ENCODE data around the gene ARPP19.
"Not testable (repeated sequence)": the region's sequence is repeated elsewhere in the genome, so short reads cannot be mapped to it uniquely, and the experiment has no call there.

Gene ARPP19, protein sequence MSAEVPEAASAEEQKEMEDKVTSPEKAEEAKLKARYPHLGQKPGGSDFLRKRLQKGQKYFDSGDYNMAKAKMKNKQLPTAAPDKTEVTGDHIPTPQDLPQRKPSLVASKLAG

DNA sequence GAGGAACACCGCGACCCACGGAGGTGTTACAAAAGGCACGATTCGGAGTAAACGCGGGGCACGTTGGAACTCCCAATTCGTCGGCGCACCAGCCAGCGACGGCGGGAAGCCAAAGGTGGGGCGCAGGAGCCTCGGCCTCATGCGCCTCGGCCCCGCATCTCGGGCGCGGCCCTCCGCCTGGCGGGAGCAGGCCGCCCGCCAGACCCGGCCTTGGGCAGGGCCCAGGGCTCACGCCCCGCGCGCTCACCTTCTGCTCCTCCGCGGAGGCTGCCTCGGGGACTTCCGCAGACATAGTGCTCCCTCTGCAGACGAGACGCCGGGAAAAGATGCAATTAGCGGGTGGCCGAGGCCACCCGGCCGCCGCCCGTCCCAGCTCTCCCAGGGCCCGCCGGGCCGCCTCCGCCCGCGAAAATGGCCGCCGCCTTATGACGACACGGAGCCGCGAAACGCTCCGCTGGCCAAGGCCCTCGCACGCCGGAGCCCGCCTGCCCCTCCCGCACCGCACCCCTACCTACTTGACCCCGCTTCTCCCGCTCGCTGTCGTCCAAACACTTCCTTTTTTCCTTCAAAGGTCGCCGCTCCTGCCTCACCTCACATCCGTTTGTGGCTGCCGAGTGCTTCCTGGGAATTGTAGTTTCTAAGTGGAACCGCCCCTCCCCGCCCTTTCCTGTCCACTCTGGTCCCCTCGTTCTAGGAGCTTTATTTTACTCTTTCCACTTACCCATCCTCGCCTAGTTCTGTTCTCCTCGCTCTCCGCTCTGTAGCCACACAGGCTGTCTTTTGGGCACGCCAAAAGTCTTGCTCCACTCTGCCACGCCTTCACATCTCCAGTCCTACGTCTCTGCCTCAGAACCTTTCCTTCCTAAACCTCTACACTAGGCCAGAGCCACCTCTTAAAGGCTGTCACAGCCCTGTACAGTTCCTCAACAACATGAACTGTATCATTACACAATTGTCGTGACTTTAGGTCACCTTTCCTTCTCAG is at the start of gene ARPP19:
Gene ARPP19, minus strand, starts transcription at position 430 of the 985 bp plus-strand sequence. Its CDS starts 138 bp downstream, at position 292.
- DNase-seq, result peak; percentile 95

DNA sequence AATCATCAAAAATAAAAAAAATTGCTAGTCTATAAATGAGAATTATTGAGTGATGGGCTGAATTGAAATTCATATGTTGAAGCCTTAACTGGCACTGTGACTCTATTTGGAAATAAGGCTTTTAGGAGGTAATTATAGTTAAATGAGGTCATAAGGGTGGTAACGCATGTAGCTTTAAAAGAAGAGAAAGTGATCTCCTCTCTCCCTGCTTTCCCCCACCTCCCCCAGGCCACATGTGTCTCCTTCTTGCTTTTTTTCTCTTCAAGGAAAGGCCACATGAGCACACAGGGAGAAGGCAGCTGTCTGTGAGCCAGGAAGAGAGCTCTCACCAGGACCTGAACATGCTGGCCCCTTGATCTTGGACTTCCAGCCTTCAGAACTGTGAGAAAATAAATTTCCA is 48.2 kb upstream of the ARPP19 start:
- DNase-seq, result no peak

DNA sequence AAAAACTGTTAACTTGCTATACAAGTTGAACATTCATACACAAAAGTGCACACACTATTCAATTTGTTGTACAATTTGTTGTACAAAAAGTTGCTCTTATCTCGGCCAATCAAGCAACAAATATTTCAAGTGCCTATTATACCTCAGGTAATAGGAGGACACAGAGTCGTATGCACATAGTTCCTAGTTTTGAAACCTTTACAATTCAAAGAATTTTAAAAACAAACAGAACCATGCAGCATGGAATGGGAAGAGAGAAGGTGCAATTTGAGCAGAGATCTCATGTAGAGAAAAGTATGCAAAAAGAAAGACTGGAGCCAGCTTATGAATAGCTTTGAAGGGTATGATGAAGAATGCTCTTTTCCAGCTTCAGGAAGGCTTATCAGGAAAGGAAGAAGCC is 46.5 kb upstream of the ARPP19 start:
- DNase-seq, result no peak

DNA sequence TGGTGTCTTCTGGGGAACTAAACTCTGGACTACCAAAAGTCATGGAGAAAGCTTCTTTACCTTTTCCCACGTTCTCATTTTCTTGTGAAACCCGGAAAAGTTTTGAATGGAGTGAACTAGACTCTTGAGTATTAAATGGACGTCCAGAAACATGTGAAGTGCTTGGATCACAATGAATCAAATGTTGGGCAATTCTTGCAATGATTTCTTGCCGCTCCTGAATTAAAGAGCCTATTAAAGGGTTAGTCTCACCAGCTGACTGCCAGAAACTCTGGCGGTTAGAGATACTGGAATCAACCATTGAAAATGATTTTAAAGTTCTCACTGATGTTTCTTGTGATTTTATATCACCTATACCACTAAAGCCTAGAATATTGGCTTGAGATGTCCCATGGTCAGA is 40.8 kb upstream of the ARPP19 start:
- DNase-seq, result no peak

DNA sequence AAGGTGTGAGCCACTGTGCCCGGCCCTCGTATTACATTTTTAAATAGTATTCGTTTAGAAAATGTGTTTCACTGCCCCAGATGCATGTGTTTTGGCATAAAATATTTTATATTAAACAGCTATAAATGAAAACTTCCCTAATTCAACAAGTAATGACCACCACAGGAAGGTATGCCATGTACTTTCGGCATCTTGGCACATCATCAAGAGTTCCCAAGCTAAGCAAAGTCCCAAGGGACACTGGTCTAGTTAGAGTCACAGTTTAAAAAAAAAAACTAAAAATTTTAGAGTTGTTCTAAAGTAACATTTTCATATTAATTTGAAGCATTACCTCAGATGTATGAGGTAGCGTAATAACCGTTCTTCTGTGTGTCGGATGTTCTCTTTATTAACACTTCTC is 15.6 kb upstream of the ARPP19 start:
- DNase-seq, result no peak

DNA sequence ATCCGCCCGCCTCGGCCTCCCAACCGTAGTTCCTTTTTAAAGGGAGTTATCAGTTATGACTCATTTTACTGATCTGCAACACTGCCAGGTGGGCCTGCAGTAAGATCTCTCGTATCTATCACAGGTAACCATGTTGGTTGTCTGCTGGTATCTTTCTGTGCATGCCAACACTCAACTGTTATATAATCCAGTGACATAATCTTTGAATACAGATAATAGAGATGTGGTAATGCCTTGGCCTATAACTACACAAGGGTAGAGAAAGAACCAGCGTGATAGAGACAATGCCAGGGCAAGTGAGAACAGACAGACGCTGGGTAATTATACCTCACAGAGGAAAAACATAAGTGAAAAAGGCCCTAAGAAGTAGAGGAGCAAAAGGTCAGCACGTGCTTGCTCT is 11.0 kb upstream of the ARPP19 start:
- no peak for DNase-seq

DNA sequence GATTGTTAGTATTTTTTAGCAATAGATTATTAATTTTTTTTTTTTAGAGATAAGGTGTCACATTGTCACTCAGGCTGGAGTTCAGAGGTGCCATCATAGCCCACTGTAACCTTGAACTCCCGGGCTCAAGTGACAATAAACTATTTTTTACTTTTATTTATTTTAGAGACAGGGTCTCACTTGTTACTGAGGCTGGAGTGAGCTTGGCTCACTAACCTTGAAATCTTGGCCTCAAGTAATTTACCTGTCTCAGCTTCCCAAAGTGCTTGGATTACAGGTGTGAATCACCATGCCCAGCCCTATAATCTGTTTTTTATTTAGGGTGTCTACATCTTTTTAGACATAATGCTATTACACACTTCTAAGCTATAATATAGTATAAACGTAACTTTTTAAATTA is 7.9 kb upstream of the ARPP19 start:
- DNase-seq, result no peak

DNA sequence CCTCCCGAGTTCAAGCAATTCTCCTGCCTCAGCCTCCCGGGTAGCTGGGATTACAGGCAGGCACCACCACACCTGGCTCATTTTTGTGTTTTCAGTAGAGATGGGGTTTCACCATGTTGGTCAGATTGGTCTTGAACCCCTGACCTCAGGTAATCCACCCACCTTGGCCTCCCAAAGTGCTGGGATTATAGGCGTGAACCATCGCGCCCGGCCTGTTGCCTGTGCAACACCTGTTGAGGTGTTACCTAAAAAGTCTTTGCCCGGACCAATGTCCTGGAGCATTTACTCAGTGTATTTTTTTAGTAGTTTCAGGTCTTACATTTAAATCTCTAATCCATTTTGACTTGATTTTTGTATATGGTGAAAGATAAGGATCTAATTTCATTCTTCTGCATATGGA is 6.7 kb upstream of the ARPP19 start:
- not testable (repeated sequence) for DNase-seq

DNA sequence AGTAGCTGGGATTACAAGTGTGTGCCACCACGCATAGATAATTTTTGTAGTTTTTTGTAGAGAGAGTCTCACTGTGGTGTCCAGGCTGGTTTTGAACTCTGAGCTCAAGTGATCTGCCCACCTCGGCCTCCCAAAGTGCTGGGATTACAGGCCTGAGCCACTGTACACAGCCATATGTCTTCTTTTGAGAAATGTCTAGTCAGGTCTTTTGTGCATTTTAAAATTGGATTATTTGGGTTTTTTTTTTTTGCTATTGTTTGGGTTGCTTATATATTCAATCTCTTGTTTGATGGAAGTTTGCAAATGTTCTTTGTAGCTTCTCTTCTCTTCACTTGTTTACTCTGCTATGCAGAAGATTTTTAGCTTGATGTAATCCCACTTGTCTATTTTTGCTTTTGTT is 6.2 kb upstream of the ARPP19 start:
- no peak for DNase-seq

DNA sequence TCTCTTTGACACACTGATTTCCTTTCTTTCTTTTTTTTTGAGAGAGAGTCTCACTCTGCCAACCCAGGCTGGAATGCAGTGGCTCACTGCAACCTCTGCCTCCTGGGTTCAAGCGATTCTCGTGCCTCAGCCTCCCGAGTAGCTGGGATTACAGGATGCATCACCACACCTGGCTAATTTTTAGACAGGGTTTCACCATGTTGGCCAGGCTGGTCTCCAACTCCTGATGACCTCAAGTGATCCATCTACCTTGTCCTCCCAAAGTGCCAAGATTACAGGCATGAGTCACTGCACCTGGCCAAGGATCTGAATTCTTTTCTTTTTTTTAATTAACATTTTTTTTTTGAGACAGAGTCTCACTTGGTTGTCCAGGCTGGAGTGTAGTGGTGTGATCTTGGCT is 5.8 kb upstream of the ARPP19 start:
- DNase-seq, result not testable (repeated sequence)

DNA sequence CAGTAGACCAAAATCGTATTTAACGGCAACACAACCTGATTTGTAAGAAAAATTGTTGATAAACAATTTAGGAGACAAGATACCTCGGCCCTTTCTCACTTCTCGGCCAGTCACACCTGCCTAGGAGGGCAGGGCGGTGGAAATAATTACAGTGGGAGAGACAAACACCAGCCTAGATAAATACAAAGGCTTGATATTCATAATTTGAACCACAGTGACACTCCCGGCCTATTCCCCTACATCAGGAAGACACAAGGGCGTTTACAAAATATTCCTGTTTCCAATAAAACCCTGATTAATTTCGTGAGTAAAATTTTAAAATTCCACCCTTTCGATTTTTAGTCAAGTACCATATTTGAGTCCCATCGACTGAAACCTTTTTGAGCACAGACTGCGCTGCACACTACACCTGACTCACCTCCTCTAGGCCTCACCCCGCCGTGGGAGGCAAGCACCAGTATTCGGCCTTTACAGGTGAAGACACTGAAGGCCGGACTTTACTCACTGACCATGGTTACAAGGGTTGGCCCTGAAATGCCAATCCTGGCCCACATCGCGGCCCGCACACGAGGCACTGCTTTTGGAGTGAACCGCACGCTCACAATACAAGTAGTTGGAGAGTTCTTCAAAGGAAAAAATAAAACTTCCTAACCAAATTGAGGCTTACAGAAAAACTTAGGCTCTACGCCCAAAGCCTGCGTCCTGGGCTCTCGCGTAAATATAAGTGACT is 794 bp downstream of the ARPP19 start:
- peak; percentile 28 for DNase-seq

DNA sequence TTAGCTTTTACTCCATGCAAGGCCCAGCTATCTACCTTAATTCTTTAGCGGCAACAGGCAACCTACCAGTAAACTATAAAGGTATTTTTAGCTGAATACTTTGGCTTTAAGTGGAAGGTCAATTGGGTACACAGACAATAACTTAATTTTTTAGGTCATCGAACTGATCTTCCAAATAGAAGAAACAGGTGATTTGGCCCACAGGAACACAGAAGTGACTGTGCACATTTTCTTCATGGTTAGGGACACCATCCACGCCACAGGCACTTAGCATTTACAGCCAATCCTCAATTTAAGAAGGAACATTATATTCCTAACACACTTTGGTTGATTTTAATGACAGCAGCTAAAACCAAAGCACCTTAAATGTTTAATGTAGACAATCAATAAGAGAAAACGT is 1.9 kb downstream of the ARPP19 start:
- no peak for DNase-seq

DNA sequence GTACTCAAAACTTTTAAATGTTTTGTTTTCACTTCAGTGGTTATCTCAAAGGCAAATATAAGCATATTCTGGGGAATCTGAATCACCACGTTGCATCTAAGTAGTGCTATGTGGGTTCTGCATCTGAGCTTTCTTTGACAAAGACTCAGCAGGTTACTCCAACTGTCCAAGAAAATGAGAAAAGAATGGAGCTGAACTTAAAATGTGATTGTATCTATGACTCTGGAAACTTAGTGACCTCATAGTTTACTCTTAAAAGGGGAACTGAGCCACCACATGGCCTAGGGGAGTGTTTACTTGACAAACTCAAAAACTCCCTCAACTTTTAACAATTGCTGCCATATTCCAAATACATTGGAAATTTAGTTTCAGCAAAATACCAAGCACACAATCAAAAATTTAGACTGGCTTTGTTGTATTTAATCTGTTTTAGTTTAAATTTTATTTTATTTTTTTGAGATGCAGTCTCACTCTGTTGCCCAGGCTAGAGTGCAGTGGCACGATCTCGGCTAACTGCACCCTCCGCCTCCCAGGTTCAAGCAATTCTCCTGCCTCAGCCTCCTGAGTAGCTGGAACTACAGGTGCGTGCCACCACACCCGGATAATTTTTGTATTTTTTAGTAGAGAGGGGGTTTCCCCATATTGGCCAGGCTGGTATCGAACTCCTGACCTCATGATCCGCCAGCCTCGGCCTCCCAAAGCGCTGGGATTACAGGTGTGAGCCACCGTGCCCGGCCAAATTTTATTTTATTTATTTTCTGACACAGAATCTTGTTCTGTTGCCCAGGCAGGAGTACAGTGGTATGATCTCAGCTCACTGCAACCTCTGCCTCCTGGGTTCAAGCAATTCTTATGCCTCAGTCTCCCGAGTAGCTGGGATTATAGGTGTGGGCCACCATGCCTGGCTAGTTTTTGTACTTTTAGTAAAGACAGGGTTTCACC is 3.1 kb downstream of the ARPP19 start:
- DNase-seq, result not testable (repeated sequence)

DNA sequence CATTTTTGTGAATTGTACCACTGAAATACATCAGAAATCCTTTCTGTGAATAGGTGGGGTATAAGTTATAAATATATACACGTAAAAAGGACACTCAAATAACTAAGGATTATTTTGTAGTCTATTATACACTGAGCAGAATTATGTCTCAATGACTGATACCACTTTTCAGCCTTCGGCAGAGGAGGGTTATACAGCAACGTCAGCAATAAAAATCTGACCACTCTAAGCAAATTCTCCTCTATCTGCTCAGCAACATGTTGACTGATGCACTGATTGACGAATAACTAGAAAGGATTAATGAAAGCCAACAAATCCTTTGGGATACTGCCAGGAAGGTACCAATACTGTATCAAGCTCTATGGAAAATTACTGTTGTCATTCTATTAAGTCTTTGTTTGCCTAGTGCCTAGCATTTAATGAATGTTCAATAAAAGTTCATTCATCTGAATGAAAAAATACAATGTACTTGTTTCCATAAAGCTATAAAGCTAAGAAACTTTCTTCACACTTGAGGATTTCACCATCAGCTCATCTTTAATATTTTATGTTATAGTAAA is 5.2 kb downstream of the ARPP19 start:
- no peak for DNase-seq

DNA sequence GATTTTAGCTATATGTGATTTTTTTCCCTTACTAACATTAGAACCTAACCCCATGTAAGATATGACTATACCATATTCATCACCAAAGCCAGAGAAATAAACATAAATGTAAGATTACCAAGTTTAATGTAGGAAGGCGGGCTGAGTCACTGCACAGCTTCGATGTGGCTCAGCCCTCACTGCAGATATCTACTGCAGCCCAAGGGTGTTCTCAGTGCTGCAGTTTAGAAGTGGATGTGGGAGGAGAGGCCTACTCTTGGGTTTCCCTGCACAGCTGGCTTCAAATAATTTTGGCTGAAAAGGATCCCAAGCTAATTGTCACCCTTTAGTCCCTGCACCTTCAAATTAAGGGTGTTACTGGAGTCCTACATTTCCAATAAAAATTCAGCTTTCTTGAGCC is 9.3 kb downstream of the ARPP19 start:
- DNase-seq, result no peak

DNA sequence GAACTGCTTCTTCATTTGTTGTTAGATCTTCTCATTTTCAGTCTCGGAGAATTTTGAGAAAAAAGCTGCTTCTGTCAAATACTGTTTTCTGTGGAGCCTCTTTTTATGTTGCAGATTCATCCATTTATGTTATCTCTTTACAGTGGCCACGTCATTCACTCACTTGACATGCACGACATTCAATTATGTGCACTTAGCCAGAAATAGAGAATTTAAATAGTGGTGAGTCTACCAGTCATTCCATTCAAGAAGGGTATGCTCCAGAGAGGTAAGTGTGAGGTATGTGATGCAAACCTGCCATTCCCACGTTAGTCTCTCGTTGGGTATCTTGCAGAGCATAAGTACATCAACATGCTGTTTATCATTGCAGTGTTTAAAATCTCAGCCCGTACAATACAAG is 9.8 kb downstream of the ARPP19 start:
- DNase-seq, result no peak

DNA sequence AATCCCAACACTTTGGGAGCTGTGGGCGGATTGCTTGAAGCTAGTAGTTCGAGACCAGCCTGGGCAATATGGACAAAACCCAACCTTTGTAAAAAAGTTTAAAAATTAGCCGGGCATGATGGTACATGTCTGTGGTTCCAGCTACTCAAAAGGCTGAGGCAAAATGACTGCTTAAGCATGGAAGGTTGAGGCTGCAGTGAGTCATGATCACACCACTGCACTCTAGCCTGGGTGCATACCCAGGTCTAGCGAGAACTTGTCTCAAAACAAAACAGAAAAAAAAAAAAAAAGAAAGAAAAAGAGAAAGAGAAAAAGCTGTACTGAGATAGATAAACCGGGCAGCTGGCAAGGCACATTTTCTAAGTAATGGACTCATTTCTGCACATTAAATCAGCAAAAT is 10.6 kb downstream of the ARPP19 start:
- DNase-seq, result no peak

DNA sequence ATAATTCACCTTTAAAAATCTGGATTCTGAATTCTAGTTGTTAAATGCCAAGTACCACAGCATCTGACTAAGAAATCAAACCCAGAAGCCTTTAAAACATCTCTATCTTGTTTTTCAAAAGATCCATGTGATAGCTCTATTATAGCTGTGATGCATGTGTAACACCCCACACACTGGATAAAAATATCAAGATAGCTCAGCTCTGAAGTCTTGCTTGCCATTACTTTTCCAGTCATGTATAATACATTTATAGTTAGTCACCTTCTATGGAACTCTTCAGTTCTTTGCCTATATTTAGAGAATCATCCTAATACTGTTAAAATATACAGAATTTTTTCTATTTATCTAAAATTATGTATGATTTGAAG is 11.6 kb downstream of the ARPP19 start:
- DNase-seq, result no peak

DNA sequence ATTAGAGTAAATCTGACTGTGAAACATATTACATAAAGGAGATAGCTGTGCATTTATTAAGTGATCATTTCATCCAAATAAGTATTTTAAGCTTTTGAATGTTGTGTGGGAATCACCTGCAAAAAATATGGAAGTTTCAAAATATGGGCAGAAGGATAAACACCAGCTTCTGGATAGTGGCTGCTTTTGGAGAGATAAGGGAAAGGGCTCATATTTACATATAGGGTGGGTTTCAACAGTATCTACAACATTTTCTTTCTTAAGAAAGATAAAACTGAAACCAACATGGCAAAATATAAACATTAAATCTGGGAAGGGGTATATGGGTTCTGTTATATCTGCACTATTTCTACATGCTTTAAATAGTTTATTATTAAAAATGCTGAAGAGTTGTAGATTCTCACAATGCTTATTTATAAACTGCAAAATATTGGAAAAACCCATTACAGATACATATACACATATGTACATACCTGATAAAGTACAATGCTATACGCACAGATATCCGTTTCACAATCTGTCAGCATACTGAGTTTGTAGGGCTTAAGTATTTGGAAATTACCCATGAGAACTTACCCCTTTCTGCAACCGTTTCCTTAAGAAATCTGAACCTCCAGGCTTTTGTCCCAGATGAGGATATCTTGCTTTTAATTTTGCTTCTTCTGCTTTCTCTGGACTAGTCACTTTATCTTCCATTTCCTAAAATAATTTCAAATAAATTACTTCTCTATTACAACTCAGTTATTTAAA is 12.1 kb downstream of the ARPP19 start:
- DNase-seq, result no peak

DNA sequence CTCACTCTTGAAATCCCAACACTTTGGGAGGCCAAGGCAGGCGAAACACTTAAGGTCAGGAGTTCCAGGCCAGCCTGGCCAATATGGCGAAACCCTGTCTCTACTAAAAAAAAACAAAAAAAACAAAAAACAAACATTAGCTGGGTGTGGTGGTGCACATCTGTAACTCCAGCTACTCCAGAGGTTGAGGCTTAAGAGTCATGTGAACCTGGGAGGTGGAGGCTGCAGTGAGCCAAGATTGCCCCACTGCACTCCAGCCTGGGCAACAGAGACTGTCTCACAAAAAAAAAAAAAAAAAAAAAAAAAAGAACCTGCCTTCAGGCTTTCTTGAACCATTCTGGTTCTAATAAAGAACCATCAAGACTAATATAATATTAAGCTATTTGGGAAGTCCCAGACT is 16.5 kb downstream of the ARPP19 start:
- DNase-seq, result no peak

DNA sequence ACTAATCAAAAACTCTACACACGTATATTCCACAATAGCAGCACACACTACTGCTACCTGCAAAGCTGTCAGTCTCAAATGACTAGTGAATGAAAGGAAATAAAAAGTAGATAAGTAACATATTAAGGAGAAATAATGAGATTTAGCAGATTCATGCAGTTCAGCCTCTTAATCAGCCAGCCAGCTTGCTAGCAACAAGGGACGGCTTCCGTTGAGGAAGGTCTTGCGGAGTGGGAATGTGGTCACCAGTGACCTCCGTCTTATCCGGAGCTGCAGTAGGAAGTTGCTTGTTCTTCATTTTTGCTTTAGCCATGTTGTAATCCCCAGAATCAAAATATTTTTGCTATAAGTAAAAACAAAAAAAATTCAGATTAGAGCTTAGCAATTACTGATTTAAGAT is 17.1 kb downstream of the ARPP19 start:
- DNase-seq, result no peak

DNA sequence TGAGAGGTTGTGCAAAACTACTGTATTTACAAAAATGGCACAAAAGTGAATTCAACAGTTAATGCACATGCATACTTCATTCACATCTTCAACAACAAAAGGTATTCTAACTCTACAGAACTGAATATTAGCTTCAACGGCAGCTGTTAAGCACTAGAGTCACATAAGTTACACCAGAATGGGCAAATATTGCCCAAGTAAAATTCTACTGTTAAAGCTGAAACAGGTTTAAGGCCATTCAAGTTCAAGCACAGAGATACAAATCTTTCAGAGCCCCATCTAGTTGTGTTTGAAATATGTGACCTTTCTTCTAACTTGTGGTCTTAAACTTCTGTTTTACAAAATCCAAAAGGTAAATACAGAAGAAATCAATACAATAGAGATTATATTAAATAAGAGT is 17.6 kb downstream of the ARPP19 start:
- not testable (repeated sequence) for DNase-seq

Measured in NCI-H526 treated with DMSO at 0.1 percent for 48 hours (cell line).